ENCODE data around the gene GNG7. TPM values are rescaled to one million over a fixed set of nuclear protein-coding genes. Genes with fewer than 3 reads are reported as not detected.

GNG7 gene
- total RNA-seq, 4 donors from 2014 or later: 4.7 to 15.6 (median 9.2) TPM

GRCh38 chr19:2711875-2712205 is 9.3 kb upstream of the GNG7 start:
- peaks cover 0 to 7% (median 0%) of the 10 kb centered on the region in 3 donors for H3K9me3 ChIP-seq
- no peak overlapping the region for H3K27ac ChIP-seq
- no peak overlapping the region for H3K4me3 ChIP-seq
- no peak for ATAC-seq
- H3K27me3 ChIP-seq: no peaks in the 10 kb centered on the region
- TF ChIP-seq POLR2AphosphoS5 (IDR thresholded peaks at IDR 0.05): no peak
- TF ChIP-seq EP300 (IDR thresholded peaks at IDR 0.05): no peak
- no peak for TF ChIP-seq CTCF (IDR thresholded peaks at IDR 0.05)
- TF ChIP-seq POLR2A (IDR thresholded peaks at IDR 0.05): no peak
- no peaks in the 10 kb centered on the region for H3K4me1 ChIP-seq
- peaks cover 0 to 8% of the 10 kb centered on the region in 2 donors for H3K36me3 ChIP-seq
- 66 to 86% methylated on average over 2 to 5 of the region's 5 CpGs for WGBS, 2 donors (ENCODE audit: low coverage in 1 of 2)

- H3K36me3 ChIP-seq: peaks cover 0 to 4% of the 10 kb centered on the region in 2 donors
- TF ChIP-seq POLR2A (IDR thresholded peaks at IDR 0.05) (no peak), CTCF (IDR thresholded peaks at IDR 0.05) (no peak), EP300 (IDR thresholded peaks at IDR 0.05) (no peak), POLR2AphosphoS5 (IDR thresholded peaks at IDR 0.05) (no peak)
- peaks cover 0 to 7% (median 0%) of the 10 kb centered on the region in 3 donors for H3K9me3 ChIP-seq
- H3K27me3 ChIP-seq: no peaks in the 10 kb centered on the region
- WGBS, 2 donors (ENCODE audit: low coverage in 1 of 2): 54 to 60% methylated on average over 11 to 12 of the region's 17 CpGs
- no peak overlapping the region for H3K27ac ChIP-seq
- ATAC-seq: no peak
- H3K4me1 ChIP-seq: no peaks in the 10 kb centered on the region
- no peak overlapping the region for H3K4me3 ChIP-seq
Measured at GRCh38 chr19:2711172-2711874, 8.8 kb upstream of the GNG7 start.

- H3K27me3 ChIP-seq: no peaks in the 10 kb centered on the region
- no peak for ATAC-seq
- 94 to 96% methylated on average over 2 to 5 of the region's 5 CpGs for WGBS, 2 donors (ENCODE audit: low coverage in 1 of 2)
- TF ChIP-seq EP300 (IDR thresholded peaks at IDR 0.05) (no peak), POLR2A (IDR thresholded peaks at IDR 0.05) (no peak), POLR2AphosphoS5 (IDR thresholded peaks at IDR 0.05) (no peak), CTCF (IDR thresholded peaks at IDR 0.05) (no peak)
- H3K4me1 ChIP-seq: peaks cover 0 to 17% (median 7%) of the 10 kb centered on the region in 3 donors
- no peak overlapping the region for H3K27ac ChIP-seq
- no peak overlapping the region for H3K4me3 ChIP-seq
- no peaks in the 10 kb centered on the region for H3K9me3 ChIP-seq
- H3K36me3 ChIP-seq: no peaks in the 10 kb centered on the region
Measured at GRCh38 chr19:2706251-2706650, 3.8 kb upstream of the GNG7 start.

GRCh38 chr19:2703691-2704216 is 1.3 kb upstream of the GNG7 start:
- H3K27ac ChIP-seq: no peak overlapping the region

More at GRCh38 chr19:2703691-2704216, 1.3 kb upstream of the GNG7 start:
- TF ChIP-seq EP300 (IDR thresholded peaks at IDR 0.05) (no peak), POLR2A (IDR thresholded peaks at IDR 0.05) (no peak), POLR2AphosphoS5 (IDR thresholded peaks at IDR 0.05) (no peak), CTCF (IDR thresholded peaks at IDR 0.05) (no peak)
- Histone ChIP-seq H3K4me1 (peaks cover 0 to 24% (median 7%) of the 10 kb centered on the region in 3 donors), H3K4me3 (no peak overlapping the region), H3K36me3 (no peaks in the 10 kb centered on the region), H3K27me3 (no peaks in the 10 kb centered on the region), H3K9me3 (no peaks in the 10 kb centered on the region)
- ATAC-seq: no peak
- 73 to 80% methylated on average over 2 to 4 of the region's 6 CpGs for whole genome bisulfite sequencing, 2 donors (ENCODE audit: low coverage in 1 of 2)
